Esophagus muscularis mucosa (tissue), 3 donors: ENCODE results near the gene SLC25A3.

Experiments used
- POLR2A ChIP-seq: fragments of 450-650 bp; IDR thresholded peaks from one replicate; pipeline ENCODE4 v1.6.1; 2017; ENCODE audit warnings: antibody characterized with exemption, moderate library complexity, mild to moderate bottlenecking, low read depth
- POLR2AphosphoS5 ChIP-seq, 2 donors: sonication (generic); formaldehyde crosslinking; IDR thresholded peaks; one replicate each; pipeline ENCODE4 v1.6.1; 2017; ENCODE audit warnings: antibody characterized with exemption in 2 of 2
- TF ChIP-seq, protein P1 (sequence below), 3 experiments: fragments of 200-600 bp in 2 of 3; fragments of 450-650 bp in 1 of 3; sonication (generic) in 2 of 3; IDR thresholded peaks; one replicate each; pipeline ENCODE4 v1.5.1; 2017 to 2019; ENCODE audit warnings: antibody characterized with exemption in 3 of 3, mild to moderate bottlenecking in 2 of 3, moderate library complexity in 1 of 3

DNA sequence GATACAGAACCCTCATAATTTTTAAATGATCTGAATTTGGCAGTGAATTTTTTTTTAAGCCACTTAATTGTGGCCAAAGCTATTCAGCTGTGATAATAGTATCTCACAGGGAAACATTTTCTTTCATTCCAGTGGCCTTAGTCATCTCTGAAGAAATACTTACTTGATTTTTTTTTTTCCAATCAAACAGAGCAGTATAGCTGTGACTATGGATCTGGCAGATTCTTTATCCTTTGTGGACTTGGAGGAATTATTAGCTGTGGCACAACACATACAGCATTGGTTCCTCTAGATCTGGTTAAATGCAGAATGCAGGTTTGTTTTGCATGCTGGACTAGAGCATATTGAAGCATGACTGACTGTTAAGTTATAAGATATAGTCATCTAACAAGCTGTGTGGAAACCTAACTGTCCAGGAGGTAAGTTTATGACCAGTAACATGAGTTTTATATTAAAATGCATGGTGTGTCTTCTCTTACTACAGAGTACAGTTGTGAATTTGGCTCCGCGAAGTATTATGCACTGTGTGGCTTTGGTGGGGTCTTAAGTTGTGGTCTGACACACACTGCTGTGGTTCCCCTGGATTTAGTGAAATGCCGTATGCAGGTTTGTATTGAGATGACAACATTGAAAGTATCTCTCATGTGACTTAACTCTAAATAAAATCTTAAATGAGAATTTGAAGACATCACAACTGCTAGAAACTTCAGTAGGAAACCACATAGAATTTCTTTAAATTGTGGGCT, 1.9 kb downstream of the SLC25A3 start:
- TF ChIP-seq POLR2A (no peak), POLR2AphosphoS5 (IDR thresholded peaks at IDR 0.05) (no peak)
- TF ChIP-seq, protein P1, sequence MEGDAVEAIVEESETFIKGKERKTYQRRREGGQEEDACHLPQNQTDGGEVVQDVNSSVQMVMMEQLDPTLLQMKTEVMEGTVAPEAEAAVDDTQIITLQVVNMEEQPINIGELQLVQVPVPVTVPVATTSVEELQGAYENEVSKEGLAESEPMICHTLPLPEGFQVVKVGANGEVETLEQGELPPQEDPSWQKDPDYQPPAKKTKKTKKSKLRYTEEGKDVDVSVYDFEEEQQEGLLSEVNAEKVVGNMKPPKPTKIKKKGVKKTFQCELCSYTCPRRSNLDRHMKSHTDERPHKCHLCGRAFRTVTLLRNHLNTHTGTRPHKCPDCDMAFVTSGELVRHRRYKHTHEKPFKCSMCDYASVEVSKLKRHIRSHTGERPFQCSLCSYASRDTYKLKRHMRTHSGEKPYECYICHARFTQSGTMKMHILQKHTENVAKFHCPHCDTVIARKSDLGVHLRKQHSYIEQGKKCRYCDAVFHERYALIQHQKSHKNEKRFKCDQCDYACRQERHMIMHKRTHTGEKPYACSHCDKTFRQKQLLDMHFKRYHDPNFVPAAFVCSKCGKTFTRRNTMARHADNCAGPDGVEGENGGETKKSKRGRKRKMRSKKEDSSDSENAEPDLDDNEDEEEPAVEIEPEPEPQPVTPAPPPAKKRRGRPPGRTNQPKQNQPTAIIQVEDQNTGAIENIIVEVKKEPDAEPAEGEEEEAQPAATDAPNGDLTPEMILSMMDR (IDR thresholded peaks at IDR 0.05), result no peak
